ENCODE results near the gene CTSW.

CTSW gene

DNA sequence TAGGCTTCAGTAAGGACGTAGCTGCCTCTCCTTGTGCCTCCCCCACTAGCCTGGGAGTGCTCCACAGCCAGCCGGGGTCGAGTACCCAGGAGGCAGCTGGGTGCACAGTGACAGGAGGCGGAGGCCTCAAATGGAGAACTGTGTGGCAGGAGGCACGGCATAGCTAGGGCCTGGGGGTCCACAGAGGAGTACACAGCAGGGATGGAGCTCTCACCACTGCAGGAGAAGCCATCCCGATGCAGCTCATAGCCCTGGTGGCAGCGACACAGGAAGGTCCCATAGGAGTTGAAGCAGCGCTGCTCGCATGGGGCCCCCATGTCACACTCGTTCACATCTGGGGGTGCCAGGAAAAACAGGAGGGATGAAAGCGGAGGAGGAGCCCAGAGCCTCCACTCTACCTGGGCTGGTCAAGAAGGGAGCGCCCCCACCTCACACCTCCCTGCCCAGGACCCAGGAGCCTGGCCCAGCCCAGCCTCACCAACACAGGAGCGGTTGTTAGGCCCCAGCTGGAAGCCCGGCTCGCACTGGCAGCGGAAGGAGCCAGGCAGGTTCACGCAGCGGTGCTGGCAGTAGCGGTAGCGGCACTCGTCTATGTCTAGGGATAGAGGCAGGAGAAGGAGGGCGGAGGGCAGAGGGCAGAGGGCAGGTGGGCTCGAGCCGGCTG, 9.9 kb upstream of the CTSW start:
- Histone ChIP-seq H3K36me3 (ENCODE audit: control insufficient read depth, insufficient read depth, low read length) (peaks cover 24% of the 10 kb centered on the region), H3K27ac (ENCODE audit: low read depth, low read length) (no peak overlapping the region), H3K4me3 (ENCODE audit: low read depth, low read length) (no peak overlapping the region), H3K9ac (ENCODE audit: low read length) (no peak overlapping the region), H3K4me1 (ENCODE audit: control insufficient read depth, insufficient read depth, low read length) (peaks cover 12% of the 10 kb centered on the region), H3K9me3 (ENCODE audit: control insufficient read depth, insufficient read depth, low read depth, low read length) (no peaks in the 10 kb centered on the region), H3K27me3 (ENCODE audit: control insufficient read depth, insufficient read depth, low read length) (0 out of 2 replicates have a peak, but pooled peaks cover 2% of the 10 kb centered on the region)

DNA sequence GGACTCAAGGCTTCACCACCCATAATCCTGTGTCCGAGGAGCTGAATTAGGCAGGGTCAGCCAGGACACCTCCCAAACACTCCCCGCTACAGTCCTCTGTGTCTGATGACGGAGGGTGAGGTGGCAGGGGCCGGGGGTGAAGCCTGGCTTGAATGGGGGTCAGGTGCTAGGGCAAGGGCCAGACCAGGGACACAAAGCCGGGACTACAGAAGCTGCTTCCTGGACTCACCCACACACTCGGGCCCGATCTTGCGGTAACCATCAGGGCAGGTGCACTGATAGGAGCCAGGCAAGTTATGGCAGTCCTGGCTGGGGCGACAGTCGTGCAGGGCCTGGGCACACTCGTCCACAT, 9.4 kb upstream of the CTSW start:
- H3K36me3 ChIP-seq (ENCODE audit: control insufficient read depth, insufficient read depth, low read length) = peaks cover 18% of the 10 kb centered on the region
- H3K9me3 ChIP-seq (ENCODE audit: control insufficient read depth, insufficient read depth, low read depth, low read length) = no peaks in the 10 kb centered on the region
- H3K27ac ChIP-seq (ENCODE audit: low read depth, low read length) = no peak overlapping the region
- H3K4me1 ChIP-seq (ENCODE audit: control insufficient read depth, insufficient read depth, low read length) = peaks cover 12% of the 10 kb centered on the region
- 0 out of 2 replicates have a peak, but pooled peaks cover 2% of the 10 kb centered on the region for H3K27me3 ChIP-seq (ENCODE audit: control insufficient read depth, insufficient read depth, low read length)
- H3K4me3 ChIP-seq (ENCODE audit: low read depth, low read length) = no peak overlapping the region
- no peak overlapping the region for H3K9ac ChIP-seq (ENCODE audit: low read length)

DNA sequence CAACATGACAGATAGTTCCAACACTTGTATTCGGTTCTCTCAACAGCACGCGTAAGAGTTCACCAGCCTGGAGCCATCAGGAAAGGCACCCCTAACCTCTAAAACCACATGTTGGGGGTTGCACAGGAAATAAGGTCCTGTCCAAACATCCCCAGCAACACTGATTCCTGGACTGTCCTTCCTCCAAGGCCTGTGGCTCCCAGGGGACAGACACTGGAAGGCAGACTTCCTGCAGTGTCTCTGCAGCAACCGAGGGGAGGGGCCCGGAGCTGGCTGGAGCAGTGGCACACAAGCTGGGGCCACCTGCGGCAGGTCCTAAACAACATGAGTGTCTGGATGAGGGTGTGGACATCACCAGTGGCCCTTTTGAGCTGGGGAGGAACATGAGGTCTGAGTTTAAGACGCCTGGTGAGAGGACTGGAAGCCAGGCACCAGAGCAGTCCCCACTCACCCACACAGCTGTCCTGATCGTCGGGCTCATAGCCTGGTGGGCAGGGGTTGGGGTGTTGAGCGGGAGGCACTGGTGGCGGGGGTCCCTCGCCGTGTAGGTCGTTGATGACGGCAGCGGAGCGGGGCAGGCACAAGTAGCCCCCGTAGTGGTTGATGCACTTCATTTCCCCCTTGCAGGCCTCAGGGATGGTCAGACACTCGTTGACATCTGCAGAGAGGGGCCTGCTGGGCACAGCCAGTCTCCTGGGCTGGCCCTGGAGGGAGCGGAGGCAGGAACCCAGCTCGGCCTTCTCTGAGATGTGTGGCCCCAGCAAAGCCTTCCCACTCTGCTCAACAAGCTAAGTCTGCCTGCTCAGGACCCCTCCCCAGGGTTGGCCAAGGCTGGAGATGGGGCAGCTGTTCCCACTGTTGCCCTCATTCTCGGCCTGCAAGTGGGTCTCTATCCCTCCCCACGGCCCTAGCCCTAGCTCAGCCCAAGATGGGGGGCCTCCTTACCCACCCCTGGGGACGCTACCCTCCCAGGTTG, 8.6 kb upstream of the CTSW start:
- Histone ChIP-seq H3K9ac (ENCODE audit: low read length) (peak overlapping the region; percentile 23), H3K27ac (ENCODE audit: low read depth, low read length) (no peak overlapping the region), H3K4me3 (ENCODE audit: low read depth, low read length) (no peak overlapping the region; the same call in 1 of the 2 replicates), H3K36me3 (ENCODE audit: control insufficient read depth, insufficient read depth, low read length) (peaks cover 11% of the 10 kb centered on the region; the same call in 1 of the 2 replicates), H3K27me3 (ENCODE audit: control insufficient read depth, insufficient read depth, low read length) (0 out of 2 replicates have a peak, but pooled peaks cover 2% of the 10 kb centered on the region), H3K9me3 (ENCODE audit: control insufficient read depth, insufficient read depth, low read depth, low read length) (no peaks in the 10 kb centered on the region), H3K4me1 (ENCODE audit: control insufficient read depth, insufficient read depth, low read length) (peaks cover 12% of the 10 kb centered on the region)

DNA sequence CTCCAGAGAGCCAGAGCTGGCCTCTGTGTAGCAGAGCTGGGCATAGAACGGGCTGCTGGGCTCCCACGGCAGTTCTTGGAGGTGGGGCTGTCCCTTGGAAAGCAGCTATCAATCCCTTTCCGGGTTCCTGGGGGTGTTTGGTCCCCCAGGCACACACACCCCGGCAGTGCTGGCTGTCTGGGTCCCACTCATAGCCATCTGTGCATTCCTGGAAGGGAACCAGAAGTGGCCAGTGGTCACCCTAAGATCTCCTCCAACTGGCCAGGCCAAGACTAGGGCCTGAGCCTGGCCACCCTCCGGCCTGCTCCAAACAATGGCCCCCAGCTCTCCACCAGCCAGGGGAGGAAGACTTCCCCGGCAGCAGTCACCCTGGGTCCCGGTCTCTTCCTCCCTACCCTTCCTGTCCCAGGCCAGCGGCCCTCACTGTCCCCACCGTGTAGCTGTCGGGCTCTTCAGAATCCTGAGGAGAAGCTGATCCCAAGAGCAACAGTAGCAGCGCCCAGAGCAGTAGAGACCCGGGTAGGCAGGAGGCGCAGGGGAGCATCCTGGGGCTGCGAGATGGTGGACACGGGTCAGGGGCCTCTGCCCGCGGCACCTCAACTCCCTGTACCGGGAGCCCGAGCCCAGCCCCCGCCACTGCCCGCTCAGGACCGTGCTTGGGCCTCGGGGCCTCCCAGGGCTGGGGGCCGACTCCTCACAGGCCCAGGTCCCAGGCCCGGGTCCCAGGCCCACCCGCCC, 7.7 kb upstream of the CTSW start:
- Histone ChIP-seq H3K4me1 (ENCODE audit: control insufficient read depth, insufficient read depth, low read length) (peaks cover 10% of the 10 kb centered on the region), H3K9me3 (ENCODE audit: control insufficient read depth, insufficient read depth, low read depth, low read length) (no peaks in the 10 kb centered on the region), H3K36me3 (ENCODE audit: control insufficient read depth, insufficient read depth, low read length) (peaks cover 3% of the 10 kb centered on the region; the same call in 1 of the 2 replicates), H3K9ac (ENCODE audit: low read length) (peak overlapping the region; percentile 84), H3K27me3 (ENCODE audit: control insufficient read depth, insufficient read depth, low read length) (0 out of 2 replicates have a peak, but pooled peaks cover 2% of the 10 kb centered on the region), H3K4me3 (ENCODE audit: low read depth, low read length) (peak overlapping the region; percentile 71), H3K27ac (ENCODE audit: low read depth, low read length) (no peak overlapping the region)

DNA sequence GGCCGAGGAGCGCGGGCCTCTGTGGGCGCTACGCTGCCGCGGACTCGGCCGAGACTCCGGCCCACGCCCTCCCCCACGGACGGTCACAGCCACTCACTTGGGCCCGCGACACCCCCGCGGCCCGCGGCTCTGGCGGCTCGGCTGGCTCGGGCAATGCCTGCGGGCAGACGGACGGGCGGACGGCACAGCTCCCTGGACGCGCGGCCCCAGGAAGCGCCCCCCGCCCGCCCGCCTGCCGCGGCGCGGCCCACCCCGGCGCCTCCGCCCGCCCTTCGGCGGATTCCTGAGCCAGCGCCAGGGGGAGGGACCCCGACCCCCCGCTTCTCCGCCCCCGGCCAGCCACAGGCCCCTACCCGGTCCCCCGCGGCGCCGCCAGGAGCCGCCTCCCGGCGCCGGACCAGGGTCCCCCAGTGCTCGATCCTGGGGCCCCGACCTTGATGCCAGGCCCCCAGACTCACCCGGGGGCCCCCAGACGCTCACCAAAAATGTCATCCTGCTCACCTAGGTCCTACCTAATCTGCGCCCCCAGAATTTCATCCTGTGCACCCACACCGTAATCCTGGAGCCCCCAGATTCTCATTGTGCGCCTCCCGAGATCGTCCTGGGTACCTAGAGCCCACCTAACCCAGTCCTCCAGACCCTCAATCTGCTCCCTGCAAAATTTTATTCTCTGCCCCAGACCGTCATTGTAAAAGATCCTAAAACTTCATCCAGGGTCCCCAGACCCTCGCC, 6.9 kb upstream of the CTSW start, which contains the start of gene EFEMP2:
Gene EFEMP2, minus strand, starts transcription at position 215 of the 732 bp plus-strand sequence. CDS start 446 bp downstream, outside the sequence.
- H3K27me3 ChIP-seq (ENCODE audit: control insufficient read depth, insufficient read depth, low read length) = 0 out of 2 replicates have a peak, but pooled peaks cover 2% of the 10 kb centered on the region
- no peaks in the 10 kb centered on the region for H3K9me3 ChIP-seq (ENCODE audit: control insufficient read depth, insufficient read depth, low read depth, low read length)
- H3K9ac ChIP-seq (ENCODE audit: low read length) = peak within 1 kb of the TSS; percentile 84
- H3K4me1 ChIP-seq (ENCODE audit: control insufficient read depth, insufficient read depth, low read length) = peaks cover 6% of the 10 kb centered on the region; the same call in 1 of the 2 replicates
- no peaks in the 10 kb centered on the region; the same call in 1 of the 2 replicates for H3K36me3 ChIP-seq (ENCODE audit: control insufficient read depth, insufficient read depth, low read length)
- peak within 1 kb of the TSS; percentile 71 for H3K4me3 ChIP-seq (ENCODE audit: low read depth, low read length)
- no peak within 1 kb of the TSS for H3K27ac ChIP-seq (ENCODE audit: low read depth, low read length)

DNA sequence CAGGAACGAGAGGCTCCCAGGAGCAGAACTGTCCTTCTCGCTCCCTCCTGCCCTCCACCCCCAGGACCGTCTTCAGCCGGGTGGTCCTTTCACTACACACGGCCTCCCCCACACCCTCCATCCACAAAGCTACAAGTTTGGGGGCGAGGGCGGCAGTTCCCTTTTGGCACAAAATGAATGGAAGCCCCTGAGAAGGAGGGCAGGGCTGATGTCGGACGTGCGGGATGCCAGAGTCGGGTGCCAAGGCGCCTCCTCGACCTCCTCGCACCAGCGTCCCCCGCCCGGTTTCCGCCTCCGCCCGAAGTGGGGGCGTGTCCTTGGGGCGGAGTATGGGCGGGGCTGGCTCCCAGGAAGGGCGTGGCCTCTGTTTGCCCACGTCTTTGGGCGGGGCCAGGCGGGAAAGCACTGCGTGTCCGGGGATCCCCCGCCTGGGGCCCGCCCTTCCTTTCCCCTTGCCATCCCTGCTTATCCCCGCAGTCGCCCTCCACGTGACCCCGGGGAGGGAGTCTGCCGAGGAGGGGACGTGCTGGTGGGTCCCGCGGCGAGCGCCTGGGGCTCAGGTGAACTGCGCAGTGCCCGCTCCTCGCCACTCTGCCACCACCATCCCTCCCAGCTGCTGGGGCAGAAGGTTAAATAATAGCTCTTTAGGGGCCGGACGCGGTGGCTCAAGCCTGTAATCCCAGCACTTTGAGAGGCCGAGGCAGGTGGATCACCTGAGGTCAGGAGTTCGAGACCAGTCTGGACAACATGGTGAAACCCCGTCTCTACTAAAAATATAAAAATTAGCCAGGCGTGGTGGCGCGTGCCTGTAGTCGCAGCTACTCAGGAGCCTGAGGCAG, 6.1 kb upstream of the CTSW start:
- Histone ChIP-seq H3K9ac (ENCODE audit: low read length) (peak overlapping the region; percentile 68), H3K27me3 (ENCODE audit: control insufficient read depth, insufficient read depth, low read length) (0 out of 2 replicates have a peak, but pooled peaks cover 2% of the 10 kb centered on the region), H3K9me3 (ENCODE audit: control insufficient read depth, insufficient read depth, low read depth, low read length) (no peaks in the 10 kb centered on the region), H3K4me1 (ENCODE audit: control insufficient read depth, insufficient read depth, low read length) (peaks cover 6% of the 10 kb centered on the region; the same call in 1 of the 2 replicates), H3K4me3 (ENCODE audit: low read depth, low read length) (peak overlapping the region; percentile 71), H3K36me3 (ENCODE audit: control insufficient read depth, insufficient read depth, low read length) (no peaks in the 10 kb centered on the region; the same call in 1 of the 2 replicates), H3K27ac (ENCODE audit: low read depth, low read length) (no peak overlapping the region)

DNA sequence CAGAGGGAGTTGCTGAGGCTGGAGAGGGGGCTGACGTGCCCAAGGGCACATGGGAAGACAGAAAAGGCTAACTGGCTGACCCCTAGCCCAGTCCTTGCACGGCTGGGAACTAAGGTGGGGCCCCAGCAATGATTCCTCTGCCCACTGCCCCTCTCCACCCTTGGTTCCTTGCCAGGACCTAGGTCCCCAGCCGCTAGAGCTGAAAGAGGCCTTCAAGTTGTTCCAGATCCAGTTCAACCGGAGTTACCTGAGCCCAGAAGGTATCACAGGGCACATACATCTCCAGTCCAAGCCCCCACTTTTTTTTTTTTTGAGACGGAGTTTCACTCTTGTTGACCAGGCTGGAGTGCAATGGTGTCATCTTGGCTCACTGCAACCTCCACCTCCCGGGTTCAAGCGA, 390 bp downstream of the CTSW start:
- Histone ChIP-seq H3K27ac (ENCODE audit: low read depth, low read length) (no peak overlapping the region), H3K4me1 (ENCODE audit: control insufficient read depth, insufficient read depth, low read length) (no peaks in the 10 kb centered on the region), H3K4me3 (ENCODE audit: low read depth, low read length) (no peak overlapping the region), H3K9ac (ENCODE audit: low read length) (no peak overlapping the region), H3K9me3 (ENCODE audit: control insufficient read depth, insufficient read depth, low read depth, low read length) (no peaks in the 10 kb centered on the region), H3K36me3 (ENCODE audit: control insufficient read depth, insufficient read depth, low read length) (peaks cover 32% of the 10 kb centered on the region), H3K27me3 (ENCODE audit: control insufficient read depth, insufficient read depth, low read length) (no peaks in the 10 kb centered on the region)

DNA sequence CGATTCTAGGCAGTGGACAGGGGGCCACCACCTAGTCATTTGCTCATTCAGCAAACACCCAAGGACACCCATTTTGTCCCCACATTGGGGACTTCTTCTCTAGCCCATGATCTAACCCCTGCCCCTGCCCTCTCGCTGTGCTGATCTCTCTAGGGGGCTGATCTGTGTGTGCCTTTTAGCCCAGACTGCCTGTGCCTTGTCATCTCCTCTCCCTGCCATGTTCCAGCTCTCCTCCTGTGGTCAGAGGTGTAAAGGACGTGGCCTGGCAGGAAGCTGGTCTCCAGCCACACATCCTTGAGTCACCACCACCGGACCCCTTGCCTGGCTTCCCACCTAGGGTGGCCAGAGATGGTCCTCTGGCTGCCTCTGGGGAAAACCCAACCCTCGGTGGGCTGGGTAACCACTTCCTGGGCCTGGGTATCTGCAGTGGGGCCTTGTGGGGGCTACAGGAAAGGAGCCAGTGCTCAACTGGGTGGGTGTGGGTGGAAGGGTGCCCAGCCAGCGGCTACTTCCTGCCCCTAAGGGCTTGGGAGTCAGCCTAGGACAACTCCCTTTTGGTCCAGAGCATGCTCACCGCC, 1.3 kb downstream of the CTSW start:
- H3K9ac ChIP-seq (ENCODE audit: low read length) = no peak overlapping the region
- no peaks in the 10 kb centered on the region for H3K9me3 ChIP-seq (ENCODE audit: control insufficient read depth, insufficient read depth, low read depth, low read length)
- no peak overlapping the region for H3K4me3 ChIP-seq (ENCODE audit: low read depth, low read length)
- no peaks in the 10 kb centered on the region for H3K27me3 ChIP-seq (ENCODE audit: control insufficient read depth, insufficient read depth, low read length)
- H3K4me1 ChIP-seq (ENCODE audit: control insufficient read depth, insufficient read depth, low read length) = no peaks in the 10 kb centered on the region
- H3K36me3 ChIP-seq (ENCODE audit: control insufficient read depth, insufficient read depth, low read length) = peaks cover 41% of the 10 kb centered on the region
- no peak overlapping the region for H3K27ac ChIP-seq (ENCODE audit: low read depth, low read length)

DNA sequence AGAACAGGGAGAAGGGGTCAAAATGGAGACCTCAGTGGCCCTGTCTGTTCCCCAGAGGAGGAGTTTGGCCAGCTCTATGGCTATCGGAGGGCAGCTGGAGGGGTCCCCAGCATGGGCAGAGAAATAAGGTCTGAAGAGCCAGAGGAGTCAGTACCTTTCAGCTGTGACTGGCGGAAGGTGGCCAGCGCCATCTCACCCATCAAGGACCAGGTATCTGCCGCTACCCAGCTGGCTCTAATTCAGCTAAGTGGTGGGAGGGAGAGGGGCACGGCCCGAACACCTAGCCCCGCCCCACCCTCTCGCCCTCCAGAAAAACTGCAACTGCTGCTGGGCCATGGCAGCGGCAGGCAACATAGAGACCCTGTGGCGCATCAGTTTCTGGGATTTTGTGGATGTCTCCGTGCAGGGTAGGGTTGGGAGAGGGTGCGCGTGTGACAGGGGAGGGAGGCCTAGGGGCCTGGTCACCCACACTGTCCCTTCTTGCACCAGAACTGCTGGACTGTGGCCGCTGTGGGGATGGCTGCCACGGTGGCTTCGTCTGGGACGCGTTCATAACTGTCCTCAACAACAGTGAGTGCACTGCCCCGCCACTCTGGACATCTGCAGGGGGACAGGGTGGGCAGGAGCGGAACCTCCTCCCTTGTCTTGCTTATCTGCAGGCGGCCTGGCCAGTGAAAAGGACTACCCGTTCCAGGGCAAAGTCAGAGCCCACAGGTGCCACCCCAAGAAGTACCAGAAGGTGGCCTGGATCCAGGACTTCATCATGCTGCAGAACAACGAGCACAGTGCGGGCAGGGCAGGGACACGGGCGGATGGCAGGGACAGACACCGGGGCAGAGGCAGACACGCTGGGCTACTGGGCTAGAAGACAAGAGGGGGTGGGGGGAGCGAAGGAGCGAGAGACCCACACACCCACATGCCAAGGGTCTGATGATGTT, 2.8 kb downstream of the CTSW start:
- Histone ChIP-seq H3K27me3 (ENCODE audit: control insufficient read depth, insufficient read depth, low read length) (no peaks in the 10 kb centered on the region), H3K36me3 (ENCODE audit: control insufficient read depth, insufficient read depth, low read length) (peaks cover 53% of the 10 kb centered on the region), H3K9me3 (ENCODE audit: control insufficient read depth, insufficient read depth, low read depth, low read length) (no peaks in the 10 kb centered on the region), H3K4me1 (ENCODE audit: control insufficient read depth, insufficient read depth, low read length) (peaks cover 2% of the 10 kb centered on the region), H3K4me3 (ENCODE audit: low read depth, low read length) (no peak overlapping the region), H3K9ac (ENCODE audit: low read length) (no peak overlapping the region), H3K27ac (ENCODE audit: low read depth, low read length) (no peak overlapping the region)

Measured in HUES6 (cell line).